MV-4-11 (cell line): ENCODE data around the gene CACNG4.

Source experiments
- DNase-seq: peaks from one replicate; lab custom pipeline; 2025; lab: John Stamatoyannopoulos, UW

CACNG4 gene

DNA sequence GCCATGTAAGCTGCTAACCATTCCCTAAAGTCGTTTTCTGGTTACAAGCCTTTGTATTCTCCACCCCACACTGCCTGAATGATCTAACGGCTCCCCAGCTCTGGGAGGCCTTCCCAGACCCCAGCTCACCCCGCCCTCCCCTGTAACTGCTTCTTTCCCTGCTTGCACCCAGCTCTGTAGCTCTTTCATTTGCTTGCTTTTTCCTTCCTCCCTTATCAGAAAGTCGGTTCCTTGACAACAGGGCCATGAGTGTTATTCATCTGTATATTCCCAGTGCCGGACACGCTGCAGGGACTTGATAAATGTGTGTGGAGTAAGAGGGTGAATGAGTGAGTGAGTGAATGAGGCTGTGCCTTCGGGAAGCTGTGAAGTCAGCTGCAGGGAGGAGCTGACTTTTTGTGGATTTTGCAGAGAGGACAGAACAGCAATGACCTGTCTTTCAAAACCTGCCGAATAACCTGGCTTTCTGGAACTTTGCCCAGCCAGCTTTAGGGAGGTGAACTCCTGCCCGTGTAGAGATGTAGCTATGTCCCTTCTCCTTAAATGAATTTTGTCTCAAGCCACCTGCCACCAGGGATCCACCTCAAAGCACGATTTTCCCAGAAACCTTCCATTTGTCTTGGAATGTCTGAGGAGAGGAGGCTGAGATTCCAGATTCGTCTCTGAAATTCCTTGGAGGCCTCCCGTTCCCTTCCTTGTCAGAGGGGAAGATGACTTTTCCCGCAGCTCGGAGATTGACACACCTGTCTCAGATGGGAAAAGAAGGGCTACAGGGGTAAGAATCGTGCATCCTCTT, 20.0 kb upstream of the CACNG4 start:
- DNase-seq: no peak

DNA sequence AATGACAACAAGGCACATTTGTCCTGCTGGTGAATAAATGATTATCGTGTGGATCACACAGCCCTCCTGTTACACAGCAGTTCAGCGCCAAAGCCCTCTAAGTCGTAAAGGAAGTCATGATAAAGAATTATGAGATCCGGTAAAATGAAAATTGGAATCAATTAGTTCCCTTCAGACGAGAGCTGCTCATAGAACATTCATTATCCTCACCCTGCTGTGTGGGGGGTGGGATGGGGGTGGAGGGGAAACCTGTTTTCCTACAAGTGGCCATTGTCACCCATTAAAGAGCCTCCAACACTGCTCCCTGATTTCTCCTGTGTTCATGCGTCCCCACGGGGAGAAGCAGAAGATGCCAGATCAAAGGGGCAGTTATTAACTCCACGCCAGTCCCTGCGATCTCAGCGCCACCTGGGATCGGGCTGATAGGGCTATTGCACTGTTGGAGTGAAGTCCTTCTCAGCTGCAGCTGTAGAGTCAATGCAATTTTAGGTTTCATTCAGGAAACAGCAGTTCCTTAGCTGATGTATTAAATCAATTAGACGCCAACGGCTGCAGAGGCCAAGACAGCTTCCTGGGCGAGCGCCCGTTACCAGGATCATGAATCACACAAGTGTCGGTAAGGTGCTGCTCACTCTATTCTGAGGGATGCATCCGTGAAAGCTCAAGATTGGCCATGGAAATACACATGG, 19.2 kb upstream of the CACNG4 start:
- DNase-seq: peak; percentile 92

DNA sequence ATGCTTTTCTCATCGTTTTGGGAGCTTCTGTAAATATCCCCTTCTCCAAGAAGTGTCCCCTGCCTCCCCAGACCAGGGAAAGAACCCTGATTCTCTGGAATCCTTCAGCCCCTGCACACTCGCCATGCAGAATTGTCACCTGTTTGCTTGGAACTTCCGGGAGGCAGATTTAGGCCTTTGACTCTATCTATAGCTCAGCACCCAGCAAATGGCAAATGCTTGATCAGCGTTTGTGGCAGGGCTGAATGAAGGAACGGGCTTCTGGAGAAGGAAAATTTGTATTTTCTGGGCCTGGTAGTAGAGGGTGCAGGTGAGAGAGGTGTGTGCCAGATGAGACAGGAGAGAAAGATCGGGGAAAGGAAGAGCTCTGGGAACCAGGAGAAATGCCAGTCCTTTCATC, 18.3 kb upstream of the CACNG4 start:
- DNase-seq: no peak

DNA sequence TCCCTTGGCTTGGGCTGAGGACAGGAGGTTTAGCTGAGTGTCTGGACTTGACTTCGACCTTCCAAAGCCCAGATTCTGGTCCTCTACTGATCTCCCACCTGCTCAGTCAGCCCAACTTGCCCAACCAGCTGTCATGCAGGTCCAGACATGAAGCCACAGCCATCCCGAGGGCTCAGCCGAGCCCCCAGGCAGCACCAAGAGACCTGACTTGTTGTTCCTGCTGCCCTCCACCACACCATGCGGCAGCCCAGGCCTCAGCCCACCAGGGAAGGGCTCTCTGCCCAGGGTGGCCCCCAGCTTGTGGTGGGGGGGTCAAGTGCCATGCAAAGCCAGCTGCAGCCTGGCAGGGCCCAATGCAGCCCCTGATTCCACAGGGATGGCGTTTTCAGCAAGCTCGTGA, 17.2 kb upstream of the CACNG4 start:
- no peak for DNase-seq

DNA sequence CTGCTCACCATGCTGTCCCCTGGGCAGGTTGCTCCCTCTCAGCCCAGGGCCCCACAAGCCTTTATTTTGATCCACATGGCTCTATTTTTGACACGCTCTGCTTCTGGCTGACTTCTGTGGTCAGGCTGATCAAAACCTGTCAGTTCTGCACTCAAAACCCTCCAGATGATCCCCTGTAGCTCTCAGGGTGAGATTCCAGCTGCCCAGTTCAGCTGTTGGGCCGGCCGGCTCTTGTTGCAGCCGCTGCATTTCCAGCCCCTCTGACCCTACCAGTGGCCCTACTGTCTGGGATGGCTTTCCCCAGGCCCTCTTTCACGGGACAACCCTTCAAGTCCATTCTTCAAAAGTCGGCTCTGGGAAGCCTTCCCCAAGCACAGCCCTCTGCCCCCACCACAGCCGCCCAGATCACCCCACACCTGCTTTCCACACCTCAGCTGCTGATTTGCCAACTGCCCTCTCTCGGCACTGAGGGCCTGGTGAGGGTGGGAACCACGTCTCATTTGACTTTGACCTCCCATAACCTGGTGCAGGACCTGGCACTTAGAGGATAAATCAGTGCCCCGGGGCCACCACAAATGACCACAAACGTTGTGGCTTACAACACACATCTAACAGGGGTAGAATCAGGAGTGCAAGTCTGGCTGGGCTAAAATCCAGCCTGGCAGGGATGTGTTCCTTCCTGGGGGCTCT, 16.3 kb upstream of the CACNG4 start:
- no peak for DNase-seq

DNA sequence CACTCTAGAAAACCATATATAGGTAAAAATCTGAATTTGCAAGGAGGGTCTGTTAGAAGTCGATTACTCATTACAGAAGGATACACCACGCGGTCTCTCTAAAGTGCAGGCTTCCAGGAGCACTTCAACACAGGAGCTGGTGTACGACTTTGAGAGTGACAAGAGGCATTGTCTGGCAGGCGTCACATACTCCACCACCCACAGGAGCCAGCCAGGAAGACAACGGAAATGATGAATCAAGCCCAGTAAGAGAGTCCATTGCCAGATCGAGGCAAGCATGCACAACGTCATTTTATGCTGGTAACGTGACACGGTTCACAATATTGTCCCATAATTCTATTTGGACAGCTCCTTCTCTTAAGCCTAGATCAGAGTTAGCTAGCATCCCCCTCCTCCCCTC, 15.0 kb upstream of the CACNG4 start:
- no peak for DNase-seq

DNA sequence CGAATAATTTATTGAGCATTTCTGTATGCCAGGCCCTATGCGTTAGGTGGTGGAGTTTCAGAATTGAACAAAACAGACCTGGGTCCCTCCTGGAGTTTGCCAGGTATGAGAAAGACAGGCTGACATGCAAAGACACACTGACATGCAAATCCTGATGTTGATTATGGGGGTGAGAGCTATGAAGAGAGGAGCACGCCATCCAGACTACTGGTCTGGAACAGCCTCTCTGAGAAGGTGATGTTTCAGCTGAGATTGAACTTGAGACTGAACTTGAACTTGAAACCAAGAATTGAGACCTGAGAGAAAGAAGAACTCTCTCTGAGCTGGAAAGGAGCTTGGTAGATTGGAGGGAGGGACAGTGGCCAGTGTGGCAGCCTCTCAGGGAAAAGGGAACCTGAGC, 14.2 kb upstream of the CACNG4 start:
- DNase-seq: no peak

DNA sequence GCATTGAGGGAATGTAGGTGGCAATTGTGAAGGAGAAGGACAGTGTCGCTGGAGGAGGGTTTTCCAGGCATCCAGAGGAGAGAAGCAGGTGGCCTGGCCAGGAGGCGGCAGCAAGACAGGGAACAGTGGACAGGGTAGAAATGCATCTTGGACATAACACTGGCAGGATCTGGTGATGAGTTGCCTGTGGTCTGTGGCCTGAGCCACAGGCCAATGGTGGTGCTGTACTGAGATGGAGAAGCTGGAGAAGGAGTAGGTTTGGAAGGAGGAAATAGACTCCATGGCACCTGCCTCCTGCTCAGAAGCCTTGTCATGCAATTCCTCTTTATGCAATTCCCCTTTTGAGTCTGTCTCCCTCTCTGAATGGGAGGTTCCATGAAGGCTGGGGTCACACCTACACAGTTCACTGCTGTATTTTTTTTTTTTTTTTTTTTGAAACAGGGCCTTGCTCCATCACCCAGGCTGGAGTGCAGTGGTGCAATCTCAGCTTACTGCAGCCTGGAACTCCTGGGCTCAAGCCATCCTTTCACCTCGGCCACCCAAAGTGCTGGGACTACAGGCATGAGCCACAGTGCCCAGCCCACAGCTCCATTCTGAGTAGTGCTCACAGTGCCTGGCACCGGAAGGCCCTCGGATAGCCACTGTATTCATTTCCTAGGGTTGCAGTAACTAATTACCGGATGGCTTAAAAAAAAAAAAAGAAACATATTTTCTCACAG, 13.5 kb upstream of the CACNG4 start:
- peak; percentile 73 for DNase-seq

DNA sequence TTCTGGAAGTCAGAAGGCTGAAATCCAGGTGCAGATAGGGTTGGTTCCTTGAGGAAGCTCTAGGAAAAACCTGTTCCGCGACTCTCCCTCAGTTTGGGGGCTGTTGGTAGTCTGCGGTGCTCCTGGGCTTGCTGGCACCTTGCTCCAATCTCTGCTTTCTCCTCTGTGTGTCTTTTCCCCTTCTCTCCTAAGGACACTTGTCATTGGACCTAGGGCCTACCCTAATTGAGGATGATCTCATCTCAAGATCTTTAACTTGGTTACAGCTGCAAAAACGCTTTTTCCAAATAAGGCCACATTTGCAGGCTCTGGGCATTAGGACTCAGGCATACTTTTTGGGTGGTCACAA, 12.9 kb upstream of the CACNG4 start:
- DNase-seq: no peak

DNA sequence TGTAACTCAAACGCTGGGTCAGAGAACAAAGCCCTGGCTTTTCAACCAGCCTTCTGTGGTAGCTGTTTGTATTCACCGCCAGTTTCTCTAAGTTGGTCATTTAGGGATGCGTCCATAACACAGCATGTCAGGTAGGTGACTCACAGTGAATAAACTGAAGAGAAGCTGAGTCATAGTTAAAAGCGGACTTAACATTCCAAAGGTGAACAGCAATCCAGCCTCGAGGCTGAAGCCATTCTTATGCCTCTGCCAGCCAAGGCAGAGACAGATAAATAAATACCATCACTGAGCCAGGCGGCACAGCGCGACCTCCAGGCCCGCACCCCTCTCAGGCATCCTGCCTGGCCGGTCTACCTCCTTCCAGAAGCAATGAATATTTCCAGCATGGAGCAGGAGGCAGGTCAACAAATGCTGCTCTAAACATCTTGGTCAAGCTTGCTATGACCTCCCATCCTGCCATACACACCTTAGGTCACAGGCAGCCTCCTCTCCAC, 12.4 kb upstream of the CACNG4 start:
- no peak for DNase-seq

DNA sequence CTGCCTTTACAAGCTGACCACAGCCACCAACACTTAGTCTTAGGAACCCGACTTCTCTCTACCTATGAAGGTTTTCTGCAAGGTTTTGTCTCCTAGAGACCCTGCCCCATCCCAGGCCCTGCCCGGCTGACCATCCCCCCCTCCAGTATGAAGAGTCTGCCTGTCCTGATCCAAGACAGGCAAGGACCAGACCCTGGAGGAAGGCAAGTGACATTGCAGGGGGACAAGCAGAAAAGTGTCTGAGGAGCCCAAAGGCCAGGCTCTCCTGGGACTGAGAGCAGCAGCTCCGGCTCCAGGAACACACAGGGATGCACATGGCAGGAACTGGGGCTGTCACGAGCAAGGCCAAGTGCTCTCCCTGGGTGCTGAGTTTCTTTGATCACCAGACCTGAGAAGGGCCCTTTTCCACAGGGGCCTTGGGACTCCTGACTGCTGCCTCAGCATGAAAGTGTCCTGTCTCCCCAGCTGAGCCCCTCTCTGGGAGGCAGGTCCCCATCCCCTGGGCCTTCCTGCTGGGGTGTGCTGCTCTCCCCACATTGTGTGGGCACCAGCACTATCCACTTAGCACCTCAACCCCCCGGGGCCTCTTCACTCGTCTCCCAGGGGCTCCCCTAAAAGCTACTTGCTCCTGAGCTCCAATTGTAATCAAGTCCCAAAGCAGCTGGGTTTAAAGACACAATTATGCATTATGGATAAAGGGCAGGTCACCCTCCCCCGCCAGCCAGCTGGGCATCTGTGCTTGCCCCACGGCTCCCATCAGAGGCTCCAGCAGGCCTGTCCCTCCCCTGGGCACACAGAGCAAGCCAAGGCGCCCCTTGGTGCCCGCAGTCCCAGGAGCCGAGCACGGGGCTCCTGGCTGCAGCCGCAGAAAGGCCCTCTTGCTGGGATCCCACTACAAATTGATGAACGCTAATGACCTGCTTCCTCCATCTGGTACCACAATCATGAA, 11.6 kb upstream of the CACNG4 start:
- DNase-seq: no peak

DNA sequence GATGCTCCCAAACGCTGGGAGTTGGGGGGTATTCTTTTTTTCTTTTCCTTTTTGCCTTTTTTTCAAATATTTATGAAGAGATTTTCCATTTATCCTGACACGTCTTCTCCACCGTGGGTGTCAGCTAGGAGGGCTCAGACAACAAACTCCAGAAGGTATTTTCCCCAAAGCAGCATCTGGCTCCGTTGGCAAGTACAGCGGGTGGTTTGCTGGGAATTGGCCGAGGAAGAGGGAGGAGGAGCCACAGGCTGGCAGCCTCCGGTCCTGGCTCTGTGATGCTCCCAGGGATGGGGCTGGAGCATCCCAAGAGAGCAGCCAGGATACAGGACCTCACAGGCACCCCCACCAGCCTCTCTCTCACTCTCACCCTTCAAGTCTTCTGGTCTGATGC, 10.9 kb upstream of the CACNG4 start:
- no peak for DNase-seq

DNA sequence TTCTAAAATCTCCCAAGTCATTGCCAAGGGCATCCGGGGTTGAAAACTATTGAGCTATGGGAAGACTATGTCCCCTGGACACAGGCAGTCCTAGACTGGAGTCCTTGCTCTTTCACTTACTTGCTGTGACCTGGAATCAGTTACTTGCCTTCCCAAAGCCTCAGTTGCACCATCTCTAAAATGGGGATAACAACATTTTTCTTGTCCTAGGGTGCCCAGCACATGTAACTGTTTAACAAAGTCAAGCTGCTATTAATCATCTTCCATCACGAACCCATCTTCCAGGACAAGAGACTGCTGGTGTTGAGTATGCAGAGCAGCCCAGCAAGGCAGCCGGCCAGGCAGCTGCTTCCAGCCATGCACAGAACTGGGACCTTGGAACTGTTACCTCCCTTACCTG, 9.9 kb upstream of the CACNG4 start:
- no peak for DNase-seq

DNA sequence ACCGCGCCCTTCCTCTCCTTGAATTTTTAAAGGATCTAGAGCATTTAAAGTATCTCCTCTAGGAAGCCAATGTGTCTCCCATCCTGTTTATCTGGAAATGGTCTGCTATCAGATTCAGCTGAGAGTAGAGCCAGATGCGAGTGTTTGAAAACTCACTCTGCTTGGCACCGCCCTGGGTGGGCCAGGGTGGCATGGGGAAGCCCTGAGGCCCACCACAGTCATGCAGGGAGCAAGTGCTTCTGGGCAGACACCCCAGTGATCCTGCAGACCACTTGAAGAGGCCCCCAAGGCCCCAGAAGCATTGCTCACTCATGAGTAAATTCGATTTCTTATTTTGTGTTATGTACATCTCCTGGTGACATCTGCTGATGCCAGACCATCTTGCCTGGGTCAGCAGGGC, 8.7 kb upstream of the CACNG4 start:
- no peak for DNase-seq

DNA sequence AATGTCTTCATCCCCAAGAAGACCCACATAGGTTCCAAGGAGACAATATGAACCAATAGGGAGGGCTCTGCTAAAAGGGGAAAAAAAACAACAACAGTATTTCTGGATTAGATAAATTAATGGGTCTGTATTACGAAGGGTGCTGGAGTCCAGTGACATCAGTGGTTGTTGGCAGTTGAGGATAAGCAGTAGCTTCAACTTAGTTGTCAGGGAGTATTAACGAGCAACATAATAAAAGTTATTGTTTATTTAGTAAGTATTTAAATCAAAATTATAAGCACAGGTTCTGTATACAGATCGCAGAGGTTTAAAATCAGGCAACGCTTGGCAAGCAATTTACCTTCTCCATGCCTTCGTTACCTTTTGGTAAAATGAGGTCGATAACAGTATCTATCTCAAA, 7.6 kb upstream of the CACNG4 start:
- DNase-seq: no peak

DNA sequence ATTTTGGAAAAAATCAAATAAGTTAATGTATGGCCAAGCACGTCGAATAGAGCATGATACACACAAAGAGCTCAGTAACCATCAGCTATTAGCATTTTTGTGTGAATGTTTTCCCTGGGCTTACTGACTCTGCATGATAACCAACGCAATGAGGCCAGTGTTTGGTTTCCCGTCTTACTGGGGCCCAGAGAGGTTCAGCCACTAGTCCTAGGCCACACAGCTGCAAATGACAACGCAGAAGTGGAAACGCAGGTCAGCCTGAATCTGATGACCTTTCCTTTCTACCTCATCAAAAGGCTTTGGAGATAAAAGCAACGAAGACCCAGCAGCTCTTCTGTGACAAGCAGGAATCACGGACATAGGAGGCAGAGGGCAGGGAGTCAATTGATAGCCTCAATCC, 7.2 kb upstream of the CACNG4 start:
- no peak for DNase-seq

DNA sequence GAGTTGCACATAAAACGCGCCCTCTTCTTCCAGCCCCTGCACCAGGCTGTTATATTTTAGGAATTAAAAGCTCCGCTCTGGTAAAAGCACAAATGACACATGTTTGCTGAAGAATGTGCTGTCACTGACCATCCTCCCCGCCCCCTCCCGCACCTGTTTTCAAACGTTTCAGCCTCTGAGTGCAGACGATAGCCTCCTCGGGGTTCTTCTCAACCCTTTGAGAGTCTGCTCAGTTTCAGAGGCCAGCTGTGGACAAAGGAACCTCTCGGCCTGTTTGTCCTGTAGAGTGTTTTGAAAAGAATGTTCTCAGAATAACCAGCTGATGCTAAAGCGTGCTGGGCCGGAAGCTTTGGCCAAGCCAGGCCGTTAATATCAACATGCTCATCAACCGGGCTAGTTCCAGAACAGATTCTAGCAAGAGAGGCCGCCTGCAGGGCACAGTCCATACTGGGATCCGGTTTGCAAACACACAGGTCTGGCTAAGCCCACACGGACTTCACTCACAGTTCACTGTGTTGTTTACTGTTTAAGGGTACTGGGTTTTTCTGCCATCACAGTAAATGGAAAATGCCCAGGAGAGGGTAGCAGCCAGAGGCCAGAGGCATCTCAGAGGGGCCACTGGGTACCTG, 6.4 kb upstream of the CACNG4 start:
- no peak for DNase-seq

DNA sequence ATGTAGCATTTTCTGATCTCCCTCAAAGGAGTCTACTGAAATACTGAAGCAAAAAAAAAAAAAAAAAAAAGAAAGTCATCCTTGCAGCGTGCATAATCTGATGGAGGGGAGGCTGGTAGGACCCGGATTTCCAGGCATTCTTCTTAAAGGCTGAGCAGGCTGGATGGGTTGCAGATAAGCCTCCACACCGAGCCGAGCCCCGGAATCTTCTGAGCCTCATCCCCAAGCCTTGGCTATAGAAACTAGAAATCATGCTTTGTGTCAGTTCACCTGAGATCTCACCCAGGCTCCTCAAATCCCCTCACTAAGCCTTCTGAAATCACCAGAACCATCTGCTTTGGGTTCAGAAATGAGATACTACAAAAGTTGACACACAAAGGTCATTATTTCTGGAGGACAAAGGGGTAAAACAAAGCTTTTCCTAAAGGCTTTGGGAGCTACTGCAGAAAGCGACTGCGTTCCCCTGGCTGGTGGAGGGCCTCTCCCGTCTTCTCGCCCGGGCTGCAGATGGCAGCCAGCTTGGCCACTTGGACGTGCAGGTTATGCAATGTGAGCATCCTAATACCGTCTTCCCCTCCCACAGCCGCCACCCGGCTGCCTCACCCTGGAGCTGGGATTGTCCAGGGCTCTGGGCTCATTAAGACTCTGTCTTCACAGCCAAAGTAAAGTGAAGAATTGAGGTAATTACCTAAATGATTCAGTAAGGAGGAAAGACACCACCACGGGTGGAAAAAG, 4.7 kb upstream of the CACNG4 start:
- DNase-seq: no peak

DNA sequence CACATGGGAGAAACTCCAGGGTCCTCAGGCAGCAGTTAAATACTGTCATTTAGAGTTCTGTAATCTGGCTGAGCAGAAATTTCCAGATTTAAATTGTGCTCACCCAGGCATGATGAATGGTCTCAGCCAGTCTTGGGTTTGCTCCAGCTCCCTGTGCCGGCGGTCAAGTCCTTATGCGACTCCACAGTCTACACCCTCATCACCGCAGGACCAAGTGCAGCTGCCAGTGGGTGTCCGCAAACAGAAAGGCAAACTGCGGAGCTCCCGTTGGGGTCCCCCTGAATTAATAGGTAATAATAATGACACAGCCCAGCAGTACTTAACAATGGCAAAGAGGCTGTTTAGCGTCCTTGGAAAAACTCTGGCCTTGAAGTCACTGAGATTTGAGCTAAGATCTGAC, 3.9 kb upstream of the CACNG4 start:
- no peak for DNase-seq

DNA sequence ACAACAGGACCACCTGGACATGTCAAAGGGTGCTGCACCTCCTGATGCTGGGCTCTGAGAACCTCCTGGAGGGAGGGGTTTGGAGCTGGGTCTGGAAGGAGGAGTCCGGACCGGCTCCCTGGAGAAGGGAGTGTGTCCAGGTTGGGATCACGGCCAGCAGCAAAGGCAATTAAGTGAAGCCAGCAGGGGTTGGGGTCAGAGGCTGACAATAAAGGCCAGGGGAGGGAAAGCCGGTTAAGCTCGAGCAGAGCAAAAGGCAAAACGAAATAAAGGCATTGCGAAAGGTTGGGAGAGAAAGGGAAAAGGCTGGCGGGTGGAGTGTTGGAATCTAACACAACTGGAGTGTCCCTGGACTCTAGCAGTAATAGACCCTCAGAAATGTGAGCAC, 992 bp upstream of the CACNG4 start:
- DNase-seq: no peak
